Measurements from ENCODE around the gene SND1. TPM values are rescaled to one million over a fixed set of nuclear protein-coding genes. Genes with fewer than 3 reads are reported as not detected.
A peak's percentile ranks its signal among the peaks of the same experiment; 100 is the strongest.

SND1 gene
- total and polyA plus RNA-seq, 7 experiments from 2014 or later: 68.6 to 253 (median 137) TPM

- H3K4me3 Mint-ChIP-seq: no peak overlapping the region
- H3K36me3 Mint-ChIP-seq: peaks cover 8 to 63% (median 22%) of the 10 kb centered on the region in 5 donors
- ChIA-PET POLR2A (interaction anchor here (0.7 kb wide), 1 partner anchor 13 kb away, joined by 3 read pairs; no protein-coding TSS in a partner anchor), CTCF (interaction anchor here (0.6 kb wide), 1 partner anchor 11 kb away, joined by 7 read pairs; no protein-coding TSS in a partner anchor)
- DNase-seq (no peak), ATAC-seq (no peak)
- no peaks in the 10 kb centered on the region for H3K27me3 ChIP-seq (ENCODE audit: control insufficient read depth in 2 of 2, insufficient read depth in 2 of 2, low read length in 2 of 2)
- H3K4me3 ChIP-seq (ENCODE audit: low read length): no peak overlapping the region
- no peaks in the 10 kb centered on the region for H3K9me3 Mint-ChIP-seq
- H3K4me1 ChIP-seq (ENCODE audit: control insufficient read depth in 2 of 2, insufficient read depth in 2 of 2, low read length in 2 of 2): no peaks in the 10 kb centered on the region
- peaks cover 0 to 6% (median 0%) of the 10 kb centered on the region in 3 experiments for H3K36me3 ChIP-seq (ENCODE audit: control insufficient read depth in 2 of 3, insufficient read depth in 3 of 3, low read length in 3 of 3)
- peaks cover 0 to 11% (median 5%) of the 10 kb centered on the region in 7 donors for H3K4me1 Mint-ChIP-seq
- intact Hi-C loops (cut with micrococcal nuclease): no loop called here
- no peaks in the 10 kb centered on the region for H3K27me3 Mint-ChIP-seq
- H3K9me3 ChIP-seq (ENCODE audit: control insufficient read depth in 2 of 3, low read length in 3 of 3): no peaks in the 10 kb centered on the region
- no peak overlapping the region for H3K27ac ChIP-seq (ENCODE audit: low read depth, low read length)
- H3K27ac Mint-ChIP-seq: no peak overlapping the region
Observed at GRCh38 chr7:127997226-127997922, 345.4 kb downstream of the SND1 start.

GRCh38 chr7:127998671-127999070 is 346.7 kb downstream of the SND1 start:
- intact Hi-C loops (cut with micrococcal nuclease): no loop called here
- Histone ChIP-seq H3K27me3 (ENCODE audit: control insufficient read depth in 2 of 2, insufficient read depth in 2 of 2, low read length in 2 of 2) (no peaks in the 10 kb centered on the region), H3K27ac (ENCODE audit: low read depth, low read length) (no peak overlapping the region), H3K9me3 (ENCODE audit: control insufficient read depth in 2 of 3, low read length in 3 of 3) (no peaks in the 10 kb centered on the region), H3K36me3 (ENCODE audit: control insufficient read depth in 2 of 3, insufficient read depth in 3 of 3, low read length in 3 of 3) (peaks cover 0 to under 1% (median 0%) of the 10 kb centered on the region in 3 experiments), H3K4me3 (ENCODE audit: low read length) (no peak overlapping the region), H3K4me1 (ENCODE audit: control insufficient read depth in 2 of 2, insufficient read depth in 2 of 2, low read length in 2 of 2) (peaks cover 0 to 2% of the 10 kb centered on the region in 2 donors)
- peaks cover 7 to 19% (median 15%) of the 10 kb centered on the region in 7 donors for H3K4me1 Mint-ChIP-seq
- CTCF ChIA-PET: no interaction called here
- POLR2A ChIA-PET: no interaction called here
- ATAC-seq: no peak
- no peak overlapping the region for H3K4me3 Mint-ChIP-seq
- H3K9me3 Mint-ChIP-seq: no peaks in the 10 kb centered on the region
- H3K36me3 Mint-ChIP-seq: peaks cover 8 to 50% (median 13%) of the 10 kb centered on the region in 5 donors
- H3K27ac Mint-ChIP-seq: no peak overlapping the region
- H3K27me3 Mint-ChIP-seq: no peaks in the 10 kb centered on the region
- no peak for DNase-seq

- Mint-ChIP-seq H3K9me3 (no peaks in the 10 kb centered on the region), H3K36me3 (peaks cover 4 to 46% (median 9%) of the 10 kb centered on the region in 5 donors), H3K4me3 (no peak overlapping the region), H3K27me3 (no peaks in the 10 kb centered on the region), H3K4me1 (peaks cover 19 to 31% (median 22%) of the 10 kb centered on the region in 7 donors), H3K27ac (peak overlapping the region in 1 of 9 donors; percentile 25)
- no peaks in the 10 kb centered on the region for H3K36me3 ChIP-seq (ENCODE audit: control insufficient read depth in 2 of 3, insufficient read depth in 3 of 3, low read length in 3 of 3)
- H3K4me1 ChIP-seq (ENCODE audit: control insufficient read depth in 2 of 2, insufficient read depth in 2 of 2, low read length in 2 of 2): peaks cover 0 to 12% of the 10 kb centered on the region in 2 donors
- no peak overlapping the region for H3K4me3 ChIP-seq (ENCODE audit: low read length)
- intact Hi-C loops (cut with micrococcal nuclease): no loop called here
- peak; percentile 61 for ATAC-seq
- H3K27ac ChIP-seq (ENCODE audit: low read depth, low read length): no peak overlapping the region
- ChIA-PET POLR2A (no interaction called here), CTCF (interaction anchor here (0.6 kb wide), 1 partner anchor 1216 kb away, joined by 3 read pairs; no protein-coding TSS in a partner anchor)
- no peaks in the 10 kb centered on the region for H3K9me3 ChIP-seq (ENCODE audit: control insufficient read depth in 2 of 3, low read length in 3 of 3)
- no peak for DNase-seq
- no peaks in the 10 kb centered on the region for H3K27me3 ChIP-seq (ENCODE audit: control insufficient read depth in 2 of 2, insufficient read depth in 2 of 2, low read length in 2 of 2)
Observed at GRCh38 chr7:128000048-128000447, 348.1 kb downstream of the SND1 start.

GRCh38 chr7:128000854-128001265 is 348.9 kb downstream of the SND1 start:
- Mint-ChIP-seq H3K27me3 (no peaks in the 10 kb centered on the region), H3K36me3 (peaks cover 4 to 45% (median 9%) of the 10 kb centered on the region in 5 donors), H3K9me3 (no peaks in the 10 kb centered on the region), H3K4me3 (no peak overlapping the region), H3K4me1 (peaks cover 19 to 31% (median 25%) of the 10 kb centered on the region in 7 donors), H3K27ac (peak overlapping the region in 1 of 9 donors; percentile 17)
- no peak for DNase-seq
- Histone ChIP-seq H3K4me1 (ENCODE audit: control insufficient read depth in 2 of 2, insufficient read depth in 2 of 2, low read length in 2 of 2) (peaks cover 0 to 12% of the 10 kb centered on the region in 2 donors), H3K9me3 (ENCODE audit: control insufficient read depth in 2 of 3, low read length in 3 of 3) (no peaks in the 10 kb centered on the region), H3K27me3 (ENCODE audit: control insufficient read depth in 2 of 2, insufficient read depth in 2 of 2, low read length in 2 of 2) (no peaks in the 10 kb centered on the region), H3K27ac (ENCODE audit: low read depth, low read length) (no peak overlapping the region), H3K36me3 (ENCODE audit: control insufficient read depth in 2 of 3, insufficient read depth in 3 of 3, low read length in 3 of 3) (no peaks in the 10 kb centered on the region), H3K4me3 (ENCODE audit: low read length) (no peak overlapping the region)
- ChIA-PET POLR2A (no interaction called here), CTCF (no interaction called here)
- intact Hi-C loops (cut with micrococcal nuclease): no loop called here
- ATAC-seq: no peak

GRCh38 chr7:128003167-128003566 is 351.2 kb downstream of the SND1 start:
- peaks cover 18 to 31% (median 24%) of the 10 kb centered on the region in 7 donors for H3K4me1 Mint-ChIP-seq
- Histone ChIP-seq H3K4me3 (ENCODE audit: low read length) (no peak overlapping the region), H3K4me1 (ENCODE audit: control insufficient read depth in 2 of 2, insufficient read depth in 2 of 2, low read length in 2 of 2) (peaks cover 0 to 12% of the 10 kb centered on the region in 2 donors), H3K9me3 (ENCODE audit: control insufficient read depth in 2 of 3, low read length in 3 of 3) (no peaks in the 10 kb centered on the region), H3K27me3 (ENCODE audit: control insufficient read depth in 2 of 2, insufficient read depth in 2 of 2, low read length in 2 of 2) (no peaks in the 10 kb centered on the region), H3K27ac (ENCODE audit: low read depth, low read length) (no peak overlapping the region), H3K36me3 (ENCODE audit: control insufficient read depth in 2 of 3, insufficient read depth in 3 of 3, low read length in 3 of 3) (no peaks in the 10 kb centered on the region)
- ChIA-PET CTCF (no interaction called here), POLR2A (interaction anchor here (0.6 kb wide), 1 partner anchor 370 kb away, joined by 3 read pairs; no protein-coding TSS in a partner anchor)
- peak overlapping the region in 1 of 10 donors; percentile 23 for H3K4me3 Mint-ChIP-seq
- DNase-seq (no peak), ATAC-seq (no peak)
- H3K27me3 Mint-ChIP-seq: no peaks in the 10 kb centered on the region
- peak overlapping the region in 4 of 9 donors; percentile 16 to 81 (median 50) for H3K27ac Mint-ChIP-seq
- intact Hi-C loops (cut with micrococcal nuclease): no loop called here
- H3K9me3 Mint-ChIP-seq: no peaks in the 10 kb centered on the region
- peaks cover 0 to 27% (median 3%) of the 10 kb centered on the region in 5 donors for H3K36me3 Mint-ChIP-seq

- peak; percentile 59 for ATAC-seq
- H3K36me3 Mint-ChIP-seq: peaks cover 0 to 27% (median 0%) of the 10 kb centered on the region in 5 donors
Observed at GRCh38 chr7:128003787-128004186, 351.8 kb downstream of the SND1 start.

More at GRCh38 chr7:128003787-128004186, 351.8 kb downstream of the SND1 start:
- POLR2A ChIA-PET: interaction anchor here (0.6 kb wide), 1 partner anchor 371 kb away, joined by 3 read pairs; no protein-coding TSS in a partner anchor
- Mint-ChIP-seq H3K9me3 (no peaks in the 10 kb centered on the region), H3K27me3 (no peaks in the 10 kb centered on the region), H3K27ac (peak overlapping the region in 3 of 9 donors; percentile 41 to 73 (median 49)), H3K4me1 (peaks cover 13 to 31% (median 24%) of the 10 kb centered on the region in 7 donors), H3K4me3 (peak overlapping the region in 5 of 10 donors; percentile 17 to 61 (median 18))
- intact Hi-C loops (cut with micrococcal nuclease): no loop called here
- no peaks in the 10 kb centered on the region for H3K36me3 ChIP-seq (ENCODE audit: control insufficient read depth in 2 of 3, insufficient read depth in 3 of 3, low read length in 3 of 3)
- no peaks in the 10 kb centered on the region for H3K27me3 ChIP-seq (ENCODE audit: control insufficient read depth in 2 of 2, insufficient read depth in 2 of 2, low read length in 2 of 2)
- H3K27ac ChIP-seq (ENCODE audit: low read depth, low read length): no peak overlapping the region
- CTCF ChIA-PET: interaction anchor here (0.6 kb wide), 1 partner anchor 84 kb away, joined by 3 read pairs; no protein-coding TSS in a partner anchor
- H3K9me3 ChIP-seq (ENCODE audit: control insufficient read depth in 2 of 3, low read length in 3 of 3): no peaks in the 10 kb centered on the region
- H3K4me3 ChIP-seq (ENCODE audit: low read length): no peak overlapping the region
- H3K4me1 ChIP-seq (ENCODE audit: control insufficient read depth in 2 of 2, insufficient read depth in 2 of 2, low read length in 2 of 2): peaks cover 0 to 12% of the 10 kb centered on the region in 2 donors
- peak in 1 of 9 donors; percentile 20 for DNase-seq
